GM18505 (cell line): ENCODE measurements around the gene GRID2.
"Not testable (repeated sequence)": the region's sequence is repeated elsewhere in the genome, so short reads cannot be mapped to it uniquely, and the experiment has no call there.

Experiments
- ATAC-seq: cut with Tn5 transposase; IDR thresholded peaks from one replicate; pipeline ENCODE4 v1.9.1; 2021; ENCODE audit not compliant: unreplicated experiment
- POLR2A ChIP-seq: IDR thresholded peaks from 4 replicates; pipeline ENCODE4 v1.6.1; 2011; ENCODE audit warnings: borderline replicate concordance; ENCODE audit not compliant: insufficient read depth, insufficient read length; ENCODE audit errors: extremely low read depth

The GRID2 gene

GRCh38 chr4:92445127-92445526 is 141.4 kb downstream of the GRID2 start:
- no peak for ATAC-seq
- no peak for TF ChIP-seq POLR2A

GRCh38 chr4:92447255-92447905 is 143.6 kb downstream of the GRID2 start:
- TF ChIP-seq POLR2A = no peak
- ATAC-seq = no peak

DNA sequence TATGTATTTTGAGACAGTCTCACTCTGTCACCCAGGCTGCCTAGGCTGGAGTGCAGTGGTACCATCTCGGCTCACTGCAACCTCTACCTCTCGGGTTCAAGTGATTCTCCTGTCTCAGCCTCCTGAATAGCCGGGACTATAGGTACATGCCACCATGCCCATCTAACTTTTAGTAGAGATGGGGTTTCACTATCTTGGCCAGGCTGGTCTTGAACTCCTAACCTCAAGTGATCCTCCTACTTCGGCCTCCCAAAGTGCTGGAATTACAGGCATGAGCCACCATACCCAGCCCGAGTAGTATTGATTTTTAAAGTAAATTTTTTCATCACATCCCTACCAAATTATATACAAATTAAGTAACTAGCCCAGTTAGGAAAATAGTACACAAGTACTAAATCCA is 144.4 kb downstream of the GRID2 start:
- not testable (repeated sequence) for ATAC-seq

DNA sequence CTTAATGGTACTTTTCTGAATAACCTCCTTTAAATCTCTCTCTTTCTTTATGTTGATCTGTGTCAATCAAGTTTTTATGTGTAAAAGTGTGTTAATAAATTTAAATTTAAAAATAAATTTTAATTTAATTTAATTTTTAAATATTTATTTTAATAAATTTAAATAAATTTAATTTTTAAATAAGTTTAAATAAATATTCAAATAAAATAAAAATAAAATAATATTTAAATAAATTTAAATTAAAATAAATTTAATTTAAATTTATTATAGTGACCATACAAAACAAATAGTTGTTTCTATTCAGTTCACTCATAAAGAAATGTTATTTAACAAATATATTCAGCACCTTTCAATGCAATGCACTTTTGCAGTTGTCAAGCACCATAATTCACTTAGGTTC is 146.9 kb downstream of the GRID2 start:
- ATAC-seq = no peak
- no peak for TF ChIP-seq POLR2A

DNA sequence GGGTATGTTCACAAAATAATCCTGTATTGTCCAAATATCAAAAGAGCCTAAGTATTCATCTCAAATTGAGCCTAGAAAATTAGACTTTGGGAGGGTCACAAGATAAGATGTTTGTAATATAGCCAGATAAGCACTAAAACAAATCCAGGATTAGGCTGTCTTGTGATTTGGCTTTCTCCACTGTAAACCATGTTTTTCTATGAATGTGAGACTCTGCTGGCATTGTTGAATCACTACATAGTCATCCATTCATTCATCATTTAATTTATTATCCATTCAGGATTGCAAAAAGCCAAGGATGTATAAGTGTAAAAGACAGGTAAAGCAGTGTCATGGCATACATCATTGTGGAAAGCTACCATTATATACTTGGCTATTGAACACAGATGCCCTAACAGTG is 148.0 kb downstream of the GRID2 start:
- no peak for ATAC-seq
- TF ChIP-seq POLR2A = no peak

DNA sequence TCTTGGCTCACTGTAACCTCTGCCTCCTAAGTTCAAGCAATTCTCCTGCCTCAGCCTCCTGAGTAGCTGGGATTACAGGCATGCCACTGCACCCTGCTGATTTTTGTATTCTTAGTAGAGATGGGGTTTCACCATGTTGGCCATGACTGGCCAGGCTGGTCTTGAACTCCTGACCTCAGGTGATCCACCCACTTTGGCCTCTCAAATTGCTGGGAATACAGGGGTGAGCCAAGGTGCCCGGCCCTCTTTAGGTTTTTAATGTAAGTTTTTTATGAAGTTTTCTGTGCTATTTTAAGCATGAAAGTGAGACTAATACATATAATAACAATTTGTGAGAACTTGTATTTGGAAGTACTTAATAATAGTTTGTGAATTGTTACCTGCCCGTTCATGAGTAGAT is 148.6 kb downstream of the GRID2 start:
- ATAC-seq = not testable (repeated sequence)

- no peak for TF ChIP-seq POLR2A
- no peak for ATAC-seq
Observed at GRCh38 chr4:92455329-92455839, 151.6 kb downstream of the GRID2 start.

DNA sequence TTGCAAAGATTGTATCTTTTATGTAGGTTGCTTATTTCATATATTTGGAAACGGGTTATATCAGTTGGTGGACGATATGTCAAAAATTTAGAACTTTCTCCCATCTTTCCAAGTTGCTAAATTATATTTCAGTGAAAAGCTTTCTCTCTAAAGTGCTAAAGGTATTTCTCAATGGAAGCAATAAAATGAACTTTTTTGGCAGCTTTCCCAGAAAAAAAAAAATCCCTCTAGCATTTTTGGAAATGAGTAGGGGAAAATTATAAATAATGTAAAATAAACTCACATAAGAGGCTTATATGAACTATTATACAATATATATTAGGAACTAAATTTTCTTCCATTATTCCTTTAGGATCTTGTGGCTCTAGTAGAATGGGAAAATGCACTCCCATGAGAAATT is 152.2 kb downstream of the GRID2 start:
- TF ChIP-seq POLR2A = no peak

DNA sequence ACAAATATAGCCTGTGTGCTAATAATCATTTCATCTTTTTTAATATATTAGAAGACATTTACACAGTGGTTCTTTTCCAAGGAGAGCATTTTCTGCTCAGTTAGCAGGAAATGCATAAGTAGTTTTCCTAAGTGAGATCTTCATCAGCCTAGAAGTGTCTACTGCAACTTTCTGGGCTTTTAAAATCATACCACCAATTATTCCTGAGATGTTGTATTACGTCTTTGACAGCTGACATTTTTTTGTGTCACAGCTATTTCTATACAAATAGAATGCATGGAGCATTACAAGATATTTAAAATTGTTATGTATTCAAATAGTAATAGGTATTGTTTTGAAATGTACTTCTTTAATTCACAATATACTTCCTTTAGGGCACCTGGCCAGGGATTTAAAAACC is 158.0 kb downstream of the GRID2 start:
- ATAC-seq = no peak
- TF ChIP-seq POLR2A = no peak

More for the DNA sequence above, 152.2 kb downstream of the GRID2 start:
- no peak for ATAC-seq

DNA sequence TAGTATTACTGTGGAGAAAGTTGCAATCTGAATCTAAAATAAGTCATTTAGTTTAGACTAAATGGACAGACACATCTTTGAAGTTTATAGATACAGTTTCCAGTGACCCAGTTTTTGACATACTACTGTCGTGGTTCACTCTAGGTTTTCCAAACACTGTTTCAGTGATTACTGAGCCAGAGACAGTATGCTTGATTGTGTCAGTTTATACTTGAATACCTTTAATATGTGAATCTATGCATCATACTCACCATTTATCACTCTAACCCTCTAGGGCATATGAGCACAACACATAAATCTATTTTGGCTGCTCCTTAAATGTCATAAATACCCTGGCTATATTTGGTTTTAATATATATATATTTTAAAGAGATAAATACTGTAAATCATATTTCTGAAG is 173.5 kb downstream of the GRID2 start:
- no peak for ATAC-seq
- TF ChIP-seq POLR2A = no peak

- no peak for ATAC-seq
Observed at GRCh38 chr4:92483341-92483740, 179.6 kb downstream of the GRID2 start.

DNA sequence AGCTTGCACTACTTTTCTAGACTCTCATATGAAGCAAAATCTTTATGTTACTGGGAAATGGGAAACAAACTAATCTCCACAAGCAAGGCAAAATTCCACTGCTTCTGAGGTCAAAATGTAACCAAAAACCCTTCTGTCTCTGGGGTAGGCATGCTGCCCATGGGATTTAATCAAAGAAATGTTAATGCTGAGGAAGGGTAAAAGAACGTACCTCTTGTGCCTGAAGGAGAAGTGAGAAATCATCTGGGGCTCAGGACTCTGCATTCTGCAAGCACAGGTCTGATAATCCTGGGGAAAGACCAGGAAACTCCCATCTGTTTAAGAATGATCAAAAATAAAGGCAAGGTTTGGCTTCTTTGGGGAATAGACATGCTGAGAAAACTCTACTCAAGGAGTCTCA is 184.7 kb downstream of the GRID2 start:
- no peak for ATAC-seq
- no peak for TF ChIP-seq POLR2A

More at GRCh38 chr4:92483341-92483740, 179.6 kb downstream of the GRID2 start:
- no peak for TF ChIP-seq POLR2A

DNA sequence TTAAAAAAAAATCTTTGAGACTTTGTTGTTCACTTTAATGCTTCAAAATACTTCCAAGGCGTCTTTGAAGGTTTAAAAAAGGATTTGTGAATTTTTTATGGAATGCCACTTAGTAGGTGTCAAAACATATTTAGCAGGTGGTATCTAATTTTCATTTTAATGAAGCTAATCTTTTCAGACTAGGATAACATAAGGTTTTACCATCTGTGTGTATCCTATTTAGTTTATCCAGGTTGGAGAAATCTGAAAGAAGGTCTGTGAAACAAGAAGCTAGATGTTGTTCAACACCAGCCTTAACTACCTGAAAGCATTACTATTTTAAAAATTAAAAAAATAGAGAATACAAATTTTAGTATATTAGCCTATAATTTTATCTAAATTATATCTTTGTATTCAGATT is 193.4 kb downstream of the GRID2 start:
- ATAC-seq = no peak
- TF ChIP-seq POLR2A = no peak

- ATAC-seq = no peak
- TF ChIP-seq POLR2A = no peak
Observed at GRCh38 chr4:92501456-92501855, 197.7 kb downstream of the GRID2 start.

GRCh38 chr4:92506933-92507332 is 203.2 kb downstream of the GRID2 start:
- no peak for TF ChIP-seq POLR2A
- no peak for ATAC-seq

GRCh38 chr4:92514627-92515026 is 210.9 kb downstream of the GRID2 start:
- ATAC-seq = no peak
- no peak for TF ChIP-seq POLR2A

DNA sequence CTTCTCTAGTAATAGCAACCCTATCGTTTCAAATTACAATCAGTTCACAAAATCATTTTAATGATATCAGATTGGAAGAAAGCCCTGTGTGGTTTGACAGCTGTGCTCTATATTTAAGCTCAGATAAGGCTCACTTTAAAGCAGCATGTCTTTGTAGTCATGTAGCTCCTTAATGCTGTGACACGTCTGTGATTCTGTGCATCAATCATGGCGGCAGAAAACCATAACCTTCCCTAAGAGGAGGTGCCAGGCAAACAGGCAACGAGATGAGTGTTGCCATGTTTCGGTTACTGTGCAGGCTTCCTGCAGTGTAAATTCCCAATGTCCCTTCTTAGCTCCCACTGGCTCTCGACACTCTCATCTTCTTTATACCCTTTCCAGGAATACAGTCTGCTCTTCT is 212.7 kb downstream of the GRID2 start:
- TF ChIP-seq POLR2A = no peak
- ATAC-seq = no peak
